GM19238 (cell line): ENCODE data around the gene STRN.
"Not testable (repeated sequence)": the region's sequence is repeated elsewhere in the genome, so short reads cannot be mapped to it uniquely, and the experiment has no call there.

Source experiments
- DNase-seq: peaks from one replicate; pipeline ENCODE4 v3.0.0; 2011; ENCODE audit warnings: low spot score; ENCODE audit not compliant: insufficient read length

STRN gene

GRCh38 chr2:36915627-36916026, 50.7 kb downstream of the STRN start:
- no peak for DNase-seq

- DNase-seq, result no peak
Measured at GRCh38 chr2:36912695-36913094, 53.6 kb downstream of the STRN start.

GRCh38 chr2:36911012-36911411, 55.3 kb downstream of the STRN start:
- no peak for DNase-seq

GRCh38 chr2:36906277-36906676, 60.1 kb downstream of the STRN start:
- DNase-seq, result no peak

- DNase-seq, result no peak
Measured at GRCh38 chr2:36904636-36905035, 61.7 kb downstream of the STRN start.

GRCh38 chr2:36902385-36903120, 63.8 kb downstream of the STRN start:
- DNase-seq, result no peak

GRCh38 chr2:36892805-36893204, 73.5 kb downstream of the STRN start:
- DNase-seq, result no peak

GRCh38 chr2:36889795-36890194, 76.5 kb downstream of the STRN start:
- DNase-seq, result no peak

GRCh38 chr2:36887095-36887494, 79.2 kb downstream of the STRN start:
- DNase-seq, result not testable (repeated sequence)

GRCh38 chr2:36886664-36887063, 79.7 kb downstream of the STRN start:
- no peak for DNase-seq

- DNase-seq, result no peak
Measured at GRCh38 chr2:36885605-36886004, 80.7 kb downstream of the STRN start.

GRCh38 chr2:36882532-36882931, 83.8 kb downstream of the STRN start:
- no peak for DNase-seq

- DNase-seq, result no peak
Measured at GRCh38 chr2:36881816-36882215, 84.5 kb downstream of the STRN start.

- no peak for DNase-seq
Measured at GRCh38 chr2:36878429-36878828, 87.9 kb downstream of the STRN start.

- no peak for DNase-seq
Measured at GRCh38 chr2:36871068-36871707, 95.1 kb downstream of the STRN start.

GRCh38 chr2:36869606-36870005, 96.7 kb downstream of the STRN start:
- no peak for DNase-seq

- DNase-seq, result no peak
Measured at GRCh38 chr2:36861896-36862295, 104.4 kb downstream of the STRN start.

GRCh38 chr2:36859366-36859792, 107.0 kb downstream of the STRN start:
- DNase-seq, result no peak

- no peak for DNase-seq
Measured at GRCh38 chr2:36858551-36859365, 107.6 kb downstream of the STRN start.

GRCh38 chr2:36857713-36858112, 108.6 kb downstream of the STRN start:
- no peak for DNase-seq

- no peak for DNase-seq
Measured at GRCh38 chr2:36855429-36855828, 110.9 kb downstream of the STRN start.

GRCh38 chr2:36854241-36854640, 112.1 kb downstream of the STRN start:
- no peak for DNase-seq
